GM19397 (cell line): Measurements from ENCODE around the gene GNAI1.

Experiments
- ATAC-seq: cut with Tn5 transposase; IDR thresholded peaks from one replicate; pipeline ENCODE4 v1.9.1; 2021; ENCODE audit warnings: mild to moderate bottlenecking, moderate library complexity; ENCODE audit not compliant: unreplicated experiment

Gene GNAI1

GRCh38 chr7:80131675-80132435, 2.8 kb upstream of the GNAI1 start:
- no peak for ATAC-seq

- no peak for ATAC-seq
Measured at GRCh38 chr7:80132594-80132993, 2.0 kb upstream of the GNAI1 start.

- ATAC-seq, result no peak
Measured at GRCh38 chr7:80133361-80134114, 1.1 kb upstream of the GNAI1 start.

GRCh38 chr7:80134115-80134535, 506 bp upstream of the GNAI1 start:
- no peak for ATAC-seq

GRCh38 chr7:80135309-80136104, 876 bp downstream of the GNAI1 start:
- peak; percentile 24 for ATAC-seq

- ATAC-seq, result no peak
Measured at GRCh38 chr7:80136261-80137055, 1.8 kb downstream of the GNAI1 start.

GRCh38 chr7:80137410-80137809, 2.8 kb downstream of the GNAI1 start:
- no peak for ATAC-seq

GRCh38 chr7:80139236-80139635, 4.6 kb downstream of the GNAI1 start:
- no peak for ATAC-seq

- no peak for ATAC-seq
Measured at GRCh38 chr7:80140388-80140787, 5.8 kb downstream of the GNAI1 start.

- no peak for ATAC-seq
Measured at GRCh38 chr7:80141376-80141775, 6.7 kb downstream of the GNAI1 start.

- ATAC-seq, result no peak
Measured at GRCh38 chr7:80142853-80143580, 8.4 kb downstream of the GNAI1 start.

- ATAC-seq, result no peak
Measured at GRCh38 chr7:80145780-80146422, 11.3 kb downstream of the GNAI1 start.

- ATAC-seq, result no peak
Measured at GRCh38 chr7:80146545-80147182, 12.0 kb downstream of the GNAI1 start.

- ATAC-seq, result no peak
Measured at GRCh38 chr7:80147543-80148391, 13.1 kb downstream of the GNAI1 start.

GRCh38 chr7:80150611-80151273, 16.1 kb downstream of the GNAI1 start:
- ATAC-seq, result no peak

- no peak for ATAC-seq
Measured at GRCh38 chr7:80151274-80151665, 16.6 kb downstream of the GNAI1 start.

- no peak for ATAC-seq
Measured at GRCh38 chr7:80153446-80153845, 18.8 kb downstream of the GNAI1 start.
